IPS-18c (cell line): ENCODE results near the gene DCAF4L1.

Experiments
- H3K4me3 ChIP-seq: 2 replicates; pipeline ENCODE4 v1.7.0; 2013; ENCODE audit warnings: low read depth, mild to moderate bottlenecking, low read length, moderate library complexity; ENCODE audit not compliant: insufficient read depth
- H3K9me3 ChIP-seq: one replicate; pipeline ENCODE4 v1.6.1; 2013; ENCODE audit warnings: mild to moderate bottlenecking, low read length, moderate library complexity; ENCODE audit not compliant: control insufficient read depth, insufficient read depth

The DCAF4L1 gene, protein sequence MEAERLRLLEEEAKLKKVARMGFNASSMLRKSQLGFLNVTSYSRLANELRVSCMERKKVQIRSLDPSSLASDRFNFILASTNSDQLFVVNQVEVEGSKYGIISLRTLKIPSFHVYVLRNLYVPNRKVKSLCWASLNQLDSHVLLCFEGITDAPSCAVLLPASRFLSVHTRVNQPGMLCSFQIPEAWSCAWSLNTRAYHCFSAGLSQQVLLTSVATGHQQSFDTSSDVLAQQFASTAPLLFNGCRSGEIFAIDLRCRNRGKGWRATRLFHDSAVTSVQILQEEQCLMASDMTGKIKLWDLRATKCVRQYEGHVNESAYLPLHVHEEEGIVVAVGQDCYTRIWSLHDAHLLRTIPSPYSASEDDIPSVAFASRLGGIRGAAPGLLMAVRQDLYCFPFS

DNA sequence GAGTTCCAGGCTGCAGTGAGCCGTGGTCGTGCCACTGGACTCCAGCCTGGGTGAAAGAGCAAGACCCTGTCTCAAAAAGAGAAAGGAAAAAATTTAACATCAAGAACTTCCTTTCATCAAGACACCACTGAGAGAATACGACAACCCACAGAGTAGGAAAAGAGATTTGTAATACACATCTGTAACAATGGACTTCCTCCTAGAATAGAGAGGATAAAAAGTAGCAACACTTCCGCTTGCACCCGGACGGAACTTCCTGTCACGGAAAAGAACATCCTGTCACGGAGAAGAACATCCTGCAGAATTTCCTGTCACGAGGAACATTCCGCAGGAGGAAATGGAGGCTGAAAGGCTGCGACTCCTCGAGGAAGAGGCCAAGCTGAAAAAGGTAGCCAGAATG, at the start of gene DCAF4L1:
DCAF4L1 (plus strand) TSS at position 301 of the 400 bp plus-strand sequence; CDS start at position 338, 37 bp downstream.
- H3K9me3 ChIP-seq: no peaks in the 10 kb centered on the region
- H3K4me3 ChIP-seq: no peak within 1 kb of the TSS

DNA sequence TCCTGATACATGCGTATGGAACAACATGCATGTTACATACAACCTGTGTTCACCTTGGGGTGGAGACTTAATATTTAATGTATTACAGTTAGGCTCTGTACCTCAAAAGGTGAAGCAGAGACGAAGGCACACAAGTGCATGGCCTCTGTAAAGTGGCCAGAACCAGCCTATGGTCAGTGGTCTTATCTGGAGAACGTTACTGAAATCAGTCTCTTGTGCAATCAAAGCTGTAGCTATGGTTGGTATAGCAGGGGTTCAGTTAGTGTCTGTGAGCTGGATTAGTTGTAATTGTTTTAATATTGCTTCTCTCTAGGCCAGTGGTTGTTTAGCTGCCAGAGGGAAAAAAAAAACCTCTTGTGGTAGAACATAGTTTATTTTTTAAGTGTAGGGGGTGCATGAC, 48.6 kb upstream of the DCAF4L1 start:
- Histone ChIP-seq H3K9me3 (no peaks in the 10 kb centered on the region), H3K4me3 (no peak overlapping the region)

DNA sequence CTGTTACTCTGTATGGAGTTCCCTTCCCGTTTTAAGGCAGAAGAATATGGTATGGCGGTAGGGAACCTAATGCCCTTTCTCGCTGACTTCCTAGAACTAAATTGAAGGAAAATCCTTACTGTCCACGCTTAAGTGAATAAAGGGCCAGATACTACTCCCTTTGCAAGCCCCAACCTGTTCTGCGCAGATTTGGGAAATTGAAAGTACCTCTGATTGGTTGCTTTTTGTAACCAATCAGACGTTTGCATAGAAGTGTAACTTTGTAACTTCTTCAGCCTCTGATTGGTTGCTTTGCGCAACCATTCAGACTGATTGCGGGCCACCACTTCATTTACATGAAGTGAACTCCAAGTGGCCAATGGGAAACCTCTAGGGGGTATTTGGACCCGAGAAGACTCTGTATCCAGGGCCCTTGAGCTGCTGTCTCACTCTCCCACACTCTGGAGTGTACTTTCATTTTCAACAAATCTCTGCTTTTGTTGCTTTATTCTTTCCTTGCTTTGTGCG, 47.5 kb upstream of the DCAF4L1 start:
- Histone ChIP-seq H3K9me3 (no peaks in the 10 kb centered on the region), H3K4me3 (no peak overlapping the region)

DNA sequence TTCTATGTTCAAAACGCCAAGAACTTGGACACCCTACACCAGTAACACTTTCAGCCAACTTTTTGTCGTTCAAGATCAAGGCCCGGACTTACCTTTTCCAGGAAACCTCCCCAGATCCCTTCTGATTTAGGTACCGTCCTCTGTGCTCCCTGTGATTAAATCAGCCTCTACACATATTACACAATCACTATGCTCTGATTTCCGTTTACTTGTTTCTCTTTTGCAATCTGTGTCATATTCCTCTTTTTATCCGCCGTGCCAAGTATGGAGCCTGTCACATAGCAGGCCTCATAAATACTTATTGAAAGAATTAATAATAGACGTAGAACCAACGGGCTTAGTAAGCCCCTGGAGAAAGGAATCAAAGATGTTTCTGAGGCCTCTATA, 47.0 kb upstream of the DCAF4L1 start:
- H3K9me3 ChIP-seq: no peaks in the 10 kb centered on the region
- peak overlapping the region; percentile 70; the same call in 1 of the 2 replicates for H3K4me3 ChIP-seq

DNA sequence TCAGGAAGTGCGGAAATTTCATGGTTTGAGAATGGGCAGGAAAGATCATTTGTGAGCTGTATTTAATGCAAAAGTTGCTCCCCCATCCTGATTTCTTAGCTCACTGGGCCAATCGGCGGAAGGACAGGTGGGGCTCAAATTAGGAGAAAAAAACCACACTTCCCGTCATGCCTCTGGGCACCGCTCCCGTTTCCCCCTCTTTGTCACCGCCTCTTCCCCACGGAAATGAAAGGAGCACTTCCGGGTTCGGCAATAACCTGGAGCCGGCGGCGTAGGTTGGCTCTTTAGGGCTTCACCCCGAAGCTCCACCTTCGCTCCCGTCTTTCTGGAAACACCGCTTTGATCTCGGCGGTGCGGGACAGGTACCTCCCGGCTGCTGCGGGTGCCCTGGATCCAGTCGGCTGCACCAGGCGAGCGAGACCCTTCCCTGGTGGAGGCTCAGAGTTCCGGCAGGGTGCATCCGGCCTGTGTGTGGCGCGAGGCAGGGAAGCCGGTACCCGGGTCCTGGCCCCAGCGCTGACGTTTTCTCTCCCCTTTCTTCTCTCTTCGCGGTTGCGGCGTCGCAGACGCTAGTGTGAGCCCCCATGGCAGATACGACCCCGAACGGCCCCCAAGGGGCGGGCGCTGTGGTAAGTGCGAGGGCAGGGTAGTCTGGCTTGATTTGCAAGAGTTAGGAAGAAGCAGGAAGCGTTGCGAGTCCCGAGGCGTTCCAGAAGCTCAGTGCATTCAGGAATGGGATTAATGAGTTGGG, 46.5 kb upstream of the DCAF4L1 start, which contains the start of gene TMEM33:
TMEM33 (plus strand) TSS at position 529 of the 751 bp plus-strand sequence; CDS start at position 585, 56 bp downstream.
- Histone ChIP-seq H3K9me3 (no peaks in the 10 kb centered on the region), H3K4me3 (peak within 1 kb of the TSS; percentile 70)

DNA sequence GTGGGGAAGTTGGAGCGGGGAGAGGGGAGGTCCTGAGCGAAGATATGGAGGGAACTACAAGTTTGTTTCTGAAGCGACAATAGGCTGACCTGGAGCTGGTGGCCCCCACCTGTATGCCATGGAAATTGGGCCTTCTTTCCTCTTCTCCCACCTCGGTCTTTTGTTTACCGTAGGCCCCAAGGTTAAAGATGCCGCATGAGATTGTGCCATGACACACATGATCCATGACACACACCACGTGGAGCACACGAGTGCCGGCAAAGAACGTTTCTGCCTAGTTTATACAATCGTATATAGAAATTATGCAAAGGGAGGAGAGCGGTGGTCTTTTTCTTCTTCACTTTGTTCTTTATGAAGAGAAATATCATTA, 45.9 kb upstream of the DCAF4L1 start:
- peak overlapping the region; percentile 70 for H3K4me3 ChIP-seq
- H3K9me3 ChIP-seq: no peaks in the 10 kb centered on the region

DNA sequence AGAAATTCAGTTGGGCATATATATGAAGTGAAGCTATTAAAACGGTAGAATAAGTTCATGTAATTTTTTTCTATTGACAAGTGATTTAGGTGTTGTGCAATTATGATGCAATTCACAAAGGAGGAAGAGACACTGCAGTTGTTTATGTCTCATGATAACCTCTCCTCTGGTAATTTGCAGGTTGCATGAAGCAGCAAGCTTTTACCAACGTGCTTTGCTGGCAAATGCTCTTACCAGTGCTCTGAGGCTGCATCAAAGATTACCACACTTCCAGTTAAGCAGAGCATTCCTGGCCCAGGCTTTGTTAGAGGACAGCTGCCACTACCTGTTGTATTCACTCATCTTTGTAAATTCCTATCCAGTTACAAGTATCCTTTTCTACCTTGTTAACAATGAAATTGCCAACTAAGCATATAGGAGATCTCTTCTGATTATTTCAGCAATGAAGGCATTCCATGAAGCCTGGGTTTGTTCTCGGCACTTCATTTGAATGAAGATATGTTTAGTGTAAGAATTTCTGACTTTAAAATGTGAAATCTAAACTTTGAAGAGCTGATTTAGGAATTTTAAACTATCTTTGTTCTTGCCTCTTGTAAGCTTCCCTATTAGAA, 42.4 kb upstream of the DCAF4L1 start:
- H3K4me3 ChIP-seq: no peak overlapping the region

DNA sequence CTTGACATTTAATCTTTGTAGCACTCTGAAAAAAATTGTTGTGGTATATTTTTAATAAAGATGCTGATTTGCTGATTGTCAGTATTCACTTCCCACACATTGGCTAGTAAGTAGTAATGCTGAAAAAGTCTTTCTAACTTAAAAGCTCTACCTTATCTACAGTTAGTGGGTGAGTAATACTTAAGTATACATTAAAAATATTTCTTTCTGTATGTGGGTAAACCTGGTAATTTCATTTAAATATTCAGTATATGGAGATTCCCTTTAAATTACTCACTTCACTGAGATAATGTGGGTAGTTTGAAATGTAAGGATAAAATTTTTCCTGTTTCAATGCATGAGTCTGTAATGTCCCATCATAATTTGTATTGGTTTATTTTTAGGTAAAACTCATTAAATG, 40.7 kb upstream of the DCAF4L1 start:
- H3K9me3 ChIP-seq: no peaks in the 10 kb centered on the region
- H3K4me3 ChIP-seq: no peak overlapping the region

More for the DNA sequence above, 42.4 kb upstream of the DCAF4L1 start:
- H3K9me3 ChIP-seq: no peaks in the 10 kb centered on the region

DNA sequence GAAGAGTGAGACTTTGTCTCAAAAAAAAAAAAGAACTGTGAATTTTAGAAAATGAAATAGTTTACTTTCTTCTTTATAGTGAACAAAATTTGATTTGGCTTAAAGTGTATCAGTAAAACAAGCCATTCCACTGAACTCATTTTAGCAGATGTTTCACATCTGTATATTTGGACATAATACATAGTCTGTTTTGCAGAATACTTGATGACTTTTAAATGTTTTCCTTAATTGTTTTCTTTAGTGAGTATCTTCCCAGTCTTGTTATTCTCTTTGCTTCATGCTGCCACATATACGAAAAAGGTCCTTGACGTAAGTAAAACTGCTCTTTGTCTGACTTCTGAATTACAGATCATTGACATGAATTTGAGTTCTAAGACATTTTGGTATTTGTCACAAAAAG, 38.0 kb upstream of the DCAF4L1 start:
- no peak overlapping the region for H3K4me3 ChIP-seq
- no peaks in the 10 kb centered on the region for H3K9me3 ChIP-seq

DNA sequence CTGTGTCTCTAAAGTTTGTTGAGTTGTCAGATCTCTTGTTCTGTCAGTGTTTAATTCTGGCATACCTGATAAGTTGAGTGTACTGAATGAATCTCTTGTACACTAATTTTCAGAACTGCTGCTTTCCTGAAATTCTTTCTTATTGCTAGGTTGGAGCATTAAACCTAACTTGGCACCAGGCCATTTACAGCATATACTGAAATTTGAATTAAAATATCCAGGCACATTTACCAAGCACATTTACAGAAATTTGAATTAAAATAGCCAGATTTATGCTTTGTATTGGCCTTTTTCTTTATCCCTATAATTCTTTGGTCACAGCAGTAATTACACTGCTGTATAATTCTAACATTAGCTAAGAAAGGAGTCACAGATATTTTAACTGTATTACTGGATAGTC, 37.5 kb upstream of the DCAF4L1 start:
- no peaks in the 10 kb centered on the region for H3K9me3 ChIP-seq
- no peak overlapping the region for H3K4me3 ChIP-seq

DNA sequence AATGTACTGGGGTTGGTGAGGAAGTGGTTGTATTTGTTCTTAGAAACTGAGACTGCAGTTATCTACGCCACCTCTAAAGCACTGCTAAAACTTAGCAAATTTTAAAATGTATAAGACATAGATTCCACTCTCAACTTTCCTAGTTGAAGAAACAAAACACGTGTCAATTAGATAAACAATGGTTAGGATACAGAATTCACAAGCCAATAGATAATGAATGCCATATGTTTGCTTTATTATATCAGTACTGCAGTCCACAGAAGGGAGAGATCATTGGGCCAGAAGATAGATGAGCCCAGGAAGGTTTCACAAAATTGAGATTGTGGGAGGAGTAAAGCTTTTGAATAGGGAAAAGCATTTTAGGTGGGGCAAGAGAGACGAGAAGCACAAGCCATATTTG, 32.0 kb upstream of the DCAF4L1 start:
- Histone ChIP-seq H3K9me3 (no peaks in the 10 kb centered on the region), H3K4me3 (no peak overlapping the region)

DNA sequence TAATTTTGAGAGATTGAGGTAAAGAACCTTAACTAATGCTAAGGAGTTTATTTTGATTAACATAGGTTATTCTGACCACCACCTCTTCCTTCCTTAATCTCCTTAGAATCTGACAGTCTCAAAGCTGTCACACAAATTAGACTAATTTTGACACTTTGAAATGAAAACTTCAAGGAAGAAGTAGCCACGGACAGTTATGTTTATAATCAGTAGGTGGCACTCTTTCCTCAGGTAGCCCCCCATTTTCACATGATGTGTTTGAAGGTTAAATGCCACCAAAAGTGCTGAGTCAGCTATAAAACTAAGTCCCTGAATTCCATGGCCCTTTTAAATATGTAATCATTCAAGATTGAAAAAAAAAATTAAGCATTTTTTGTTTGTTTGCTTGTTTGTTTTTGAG, 23.9 kb upstream of the DCAF4L1 start:
- no peak overlapping the region for H3K4me3 ChIP-seq
- no peaks in the 10 kb centered on the region for H3K9me3 ChIP-seq

DNA sequence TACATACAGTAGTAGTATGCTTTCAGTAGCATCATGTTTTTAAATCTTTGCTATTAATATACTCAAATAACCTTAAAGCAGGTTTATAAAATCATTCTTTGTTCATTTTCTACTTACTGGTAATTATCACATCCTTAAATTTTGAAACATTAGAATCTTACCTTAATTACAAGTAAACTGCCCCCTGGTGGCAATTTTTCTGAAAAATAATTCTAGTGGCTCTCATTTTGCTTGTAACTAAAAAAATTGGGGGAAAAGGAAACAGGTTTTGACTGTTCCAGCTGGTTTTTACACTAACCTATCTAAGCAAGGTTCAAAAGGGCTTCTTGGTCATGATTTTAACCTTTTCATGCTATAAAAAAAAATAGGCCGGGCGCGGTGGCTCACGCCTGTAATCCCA, 18.5 kb upstream of the DCAF4L1 start:
- H3K4me3 ChIP-seq: no peak overlapping the region

DNA sequence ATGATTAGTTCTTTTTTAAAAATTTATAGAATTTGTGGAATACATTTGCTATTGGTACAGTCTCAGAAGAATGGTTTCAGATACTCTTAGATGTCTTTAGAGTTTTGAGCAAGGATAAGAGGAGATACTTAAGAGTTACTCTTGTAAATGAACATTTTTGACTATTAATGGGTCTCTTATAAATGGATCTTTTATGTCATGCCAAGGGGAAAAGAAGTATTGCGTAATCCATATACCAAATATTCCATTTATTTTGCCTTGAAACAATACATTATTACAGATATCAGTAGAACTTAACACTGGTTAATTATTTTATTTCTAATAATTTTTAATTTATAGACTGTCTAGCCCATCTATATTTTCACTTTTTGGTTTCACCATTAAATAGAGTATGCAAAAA, 17.2 kb upstream of the DCAF4L1 start:
- Histone ChIP-seq H3K4me3 (no peak overlapping the region), H3K9me3 (no peaks in the 10 kb centered on the region)

More for the DNA sequence above, 18.5 kb upstream of the DCAF4L1 start:
- H3K9me3 ChIP-seq: no peaks in the 10 kb centered on the region

DNA sequence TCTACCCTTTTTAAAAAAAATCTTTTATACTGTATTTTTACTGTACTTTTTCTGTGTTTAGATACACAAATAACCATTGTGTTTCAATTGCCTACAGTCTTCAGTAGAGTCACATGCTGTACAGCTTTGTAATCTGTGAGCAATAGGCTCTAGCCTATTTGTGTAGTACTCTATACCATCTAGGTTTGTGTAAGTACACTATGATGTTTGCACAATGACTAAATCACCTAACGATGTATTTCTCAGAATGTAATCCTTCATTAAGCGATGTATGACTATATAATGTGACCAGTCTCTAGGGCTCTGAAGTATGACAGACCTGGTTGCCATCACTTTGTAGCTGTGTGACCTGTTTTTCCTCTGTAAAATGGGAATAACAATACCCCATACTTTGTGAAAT, 14.2 kb upstream of the DCAF4L1 start:
- H3K4me3 ChIP-seq: no peak overlapping the region
- no peaks in the 10 kb centered on the region for H3K9me3 ChIP-seq

DNA sequence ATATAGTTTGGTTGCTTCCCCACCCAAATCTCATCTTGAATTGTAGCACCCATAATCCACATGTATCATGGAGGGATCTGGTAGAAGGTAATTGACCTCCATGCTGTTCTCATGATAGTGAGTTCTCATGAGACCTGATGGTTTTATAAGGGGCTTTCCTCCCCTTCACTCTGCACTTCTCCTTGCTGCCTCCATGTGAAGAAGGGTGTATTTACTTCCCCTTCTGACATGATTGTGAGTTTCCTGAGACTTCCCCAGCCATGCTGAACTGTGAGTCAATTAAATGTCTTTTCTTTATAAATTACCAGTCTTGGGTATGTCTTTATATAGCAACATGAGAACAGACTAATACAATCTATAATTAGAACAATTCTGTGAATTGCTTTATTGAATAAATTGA, 11.9 kb upstream of the DCAF4L1 start:
- H3K9me3 ChIP-seq: no peaks in the 10 kb centered on the region
- no peak overlapping the region for H3K4me3 ChIP-seq

DNA sequence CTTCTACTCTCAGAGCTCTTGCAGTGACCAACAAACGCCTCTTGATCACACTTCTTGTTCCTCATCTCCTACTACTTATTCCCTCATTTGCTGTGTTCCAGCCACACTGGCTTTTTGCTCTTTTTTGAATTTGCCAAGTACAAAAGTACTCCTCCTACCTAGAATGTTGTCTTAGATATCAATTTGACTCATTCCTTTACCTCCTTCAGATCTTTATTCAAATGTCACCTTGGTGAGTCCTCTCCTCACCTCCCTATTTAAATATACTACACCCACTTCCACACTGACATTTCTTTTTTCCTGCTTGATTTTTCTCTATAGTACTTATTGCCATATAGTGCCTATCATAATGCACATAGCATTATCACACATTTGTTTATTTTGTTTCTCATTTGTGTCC, 6.2 kb upstream of the DCAF4L1 start:
- Histone ChIP-seq H3K4me3 (no peak overlapping the region), H3K9me3 (no peaks in the 10 kb centered on the region)
